ENCODE data around the gene MYO5B.

Gene MYO5B

GRCh38 chr18:50207722-50208121 is 12.8 kb upstream of the MYO5B start:
- Histone ChIP-seq H3K4me1 (ENCODE audit: control insufficient read depth, low read length) (0 out of 2 replicates have a peak, but pooled peaks cover 3% of the 10 kb centered on the region), H4K20me1 (ENCODE audit: control insufficient read depth, insufficient read depth, low read depth, low read length) (no peaks in the 10 kb centered on the region), H3K9me3 (ENCODE audit: control insufficient read depth, insufficient read depth, low read length) (no peaks in the 10 kb centered on the region), H3K27me3 (ENCODE audit: control insufficient read depth, low read length) (peaks cover 17% of the 10 kb centered on the region), H3K79me2 (ENCODE audit: control insufficient read depth, low read length) (no peaks in the 10 kb centered on the region), H3K4me3 (ENCODE audit: low read length) (no peak overlapping the region), H3K4me2 (ENCODE audit: low read length) (no peak overlapping the region), H3K9me2 (replicated peaks; ENCODE audit: control insufficient read depth, low read length) (no peaks in the 10 kb centered on the region), H3F3A (ENCODE audit: control insufficient read depth, insufficient read depth) (no peaks in the 10 kb centered on the region), H3K27ac (ENCODE audit: low read depth, low read length) (no peak overlapping the region), H3K36me3 (ENCODE audit: control insufficient read depth, low read length) (no peaks in the 10 kb centered on the region)
- TF ChIP-seq, protein P1, sequence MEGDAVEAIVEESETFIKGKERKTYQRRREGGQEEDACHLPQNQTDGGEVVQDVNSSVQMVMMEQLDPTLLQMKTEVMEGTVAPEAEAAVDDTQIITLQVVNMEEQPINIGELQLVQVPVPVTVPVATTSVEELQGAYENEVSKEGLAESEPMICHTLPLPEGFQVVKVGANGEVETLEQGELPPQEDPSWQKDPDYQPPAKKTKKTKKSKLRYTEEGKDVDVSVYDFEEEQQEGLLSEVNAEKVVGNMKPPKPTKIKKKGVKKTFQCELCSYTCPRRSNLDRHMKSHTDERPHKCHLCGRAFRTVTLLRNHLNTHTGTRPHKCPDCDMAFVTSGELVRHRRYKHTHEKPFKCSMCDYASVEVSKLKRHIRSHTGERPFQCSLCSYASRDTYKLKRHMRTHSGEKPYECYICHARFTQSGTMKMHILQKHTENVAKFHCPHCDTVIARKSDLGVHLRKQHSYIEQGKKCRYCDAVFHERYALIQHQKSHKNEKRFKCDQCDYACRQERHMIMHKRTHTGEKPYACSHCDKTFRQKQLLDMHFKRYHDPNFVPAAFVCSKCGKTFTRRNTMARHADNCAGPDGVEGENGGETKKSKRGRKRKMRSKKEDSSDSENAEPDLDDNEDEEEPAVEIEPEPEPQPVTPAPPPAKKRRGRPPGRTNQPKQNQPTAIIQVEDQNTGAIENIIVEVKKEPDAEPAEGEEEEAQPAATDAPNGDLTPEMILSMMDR (IDR thresholded peaks at IDR 0.05; ENCODE audit: low read depth, low read length, poor library complexity, severe bottlenecking): no peak
- TF ChIP-seq EZH2phosphoT487 (IDR thresholded peaks at IDR 0.05; ENCODE audit: borderline replicate concordance, low read length): no peak

DNA sequence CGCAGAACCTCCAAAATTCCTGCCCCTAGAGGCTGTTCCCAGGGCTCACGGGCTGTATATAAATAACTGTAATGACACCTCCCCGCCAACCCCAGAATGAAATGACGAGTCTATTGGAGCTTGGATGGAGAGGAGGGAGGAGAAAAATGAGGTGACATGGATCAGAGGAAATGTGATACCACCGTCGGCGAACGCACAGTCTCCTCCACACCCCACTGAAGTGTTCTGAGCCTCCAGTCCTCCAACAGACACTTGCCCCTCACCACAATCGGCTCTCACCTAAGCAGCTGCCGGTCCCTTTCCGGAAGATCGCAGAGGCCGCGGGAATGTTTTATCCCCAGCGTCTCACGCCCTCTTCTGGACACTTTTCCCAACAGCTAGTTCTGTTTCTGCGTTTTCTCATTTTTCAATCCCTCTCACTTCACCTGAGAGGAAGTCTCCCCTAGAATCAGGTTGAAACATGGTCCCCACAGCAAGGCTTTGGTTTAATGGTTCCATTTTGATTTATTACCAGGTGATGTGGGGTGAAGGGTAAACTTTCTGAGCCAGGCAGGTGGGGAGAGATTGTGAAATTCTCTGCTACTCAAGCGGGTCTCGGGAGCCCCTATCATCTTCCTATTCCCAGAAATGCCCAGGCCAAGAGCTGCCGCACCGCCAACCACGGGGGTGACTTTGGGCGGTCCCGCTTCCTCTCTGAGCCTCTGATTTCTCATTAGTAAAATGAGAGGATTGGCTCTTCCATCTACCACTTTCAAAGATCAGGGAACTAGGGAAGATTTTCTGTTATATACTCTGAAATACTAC is 9.1 kb upstream of the MYO5B start:
- Histone ChIP-seq H3K36me3 (ENCODE audit: control insufficient read depth, low read length) (no peaks in the 10 kb centered on the region), H3K4me3 (ENCODE audit: low read length) (no peak overlapping the region), H4K20me1 (ENCODE audit: control insufficient read depth, insufficient read depth, low read depth, low read length) (no peaks in the 10 kb centered on the region), H3K27me3 (ENCODE audit: control insufficient read depth, low read length) (peaks cover 21% of the 10 kb centered on the region), H3K27ac (ENCODE audit: low read depth, low read length) (no peak overlapping the region), H3F3A (ENCODE audit: control insufficient read depth, insufficient read depth) (no peaks in the 10 kb centered on the region), H3K9me2 (replicated peaks; ENCODE audit: control insufficient read depth, low read length) (no peaks in the 10 kb centered on the region), H3K4me2 (ENCODE audit: low read length) (peak overlapping the region; percentile 26; the same call in 1 of the 2 replicates), H3K9me3 (ENCODE audit: control insufficient read depth, insufficient read depth, low read length) (no peaks in the 10 kb centered on the region), H3K4me1 (ENCODE audit: control insufficient read depth, low read length) (0 out of 2 replicates have a peak, but pooled peaks cover 3% of the 10 kb centered on the region), H3K79me2 (ENCODE audit: control insufficient read depth, low read length) (no peaks in the 10 kb centered on the region)
- TF ChIP-seq EZH2phosphoT487 (IDR thresholded peaks at IDR 0.05; ENCODE audit: borderline replicate concordance, low read length): no peak
- TF ChIP-seq, protein P1 (IDR thresholded peaks at IDR 0.05; ENCODE audit: low read depth, low read length, poor library complexity, severe bottlenecking): peak; percentile 55

- Histone ChIP-seq H3K27me3 (ENCODE audit: control insufficient read depth, low read length) (peaks cover 27% of the 10 kb centered on the region), H3K9me3 (ENCODE audit: control insufficient read depth, insufficient read depth, low read length) (no peaks in the 10 kb centered on the region)
- no peak for TF ChIP-seq EZH2phosphoT487 (IDR thresholded peaks at IDR 0.05; ENCODE audit: borderline replicate concordance, low read length)
- TF ChIP-seq, protein P1 (IDR thresholded peaks at IDR 0.05; ENCODE audit: low read depth, low read length, poor library complexity, severe bottlenecking): no peak
Observed at GRCh38 chr18:50201476-50202018, 6.6 kb upstream of the MYO5B start.

More at GRCh38 chr18:50201476-50202018, 6.6 kb upstream of the MYO5B start:
- Histone ChIP-seq H3F3A (ENCODE audit: control insufficient read depth, insufficient read depth) (no peaks in the 10 kb centered on the region), H3K4me1 (ENCODE audit: control insufficient read depth, low read length) (0 out of 2 replicates have a peak, but pooled peaks cover 3% of the 10 kb centered on the region), H3K4me3 (ENCODE audit: low read length) (no peak overlapping the region), H3K4me2 (ENCODE audit: low read length) (no peak overlapping the region), H3K27ac (ENCODE audit: low read depth, low read length) (no peak overlapping the region), H3K9me2 (replicated peaks; ENCODE audit: control insufficient read depth, low read length) (no peaks in the 10 kb centered on the region), H4K20me1 (ENCODE audit: control insufficient read depth, insufficient read depth, low read depth, low read length) (no peaks in the 10 kb centered on the region), H3K36me3 (ENCODE audit: control insufficient read depth, low read length) (no peaks in the 10 kb centered on the region), H3K79me2 (ENCODE audit: control insufficient read depth, low read length) (no peaks in the 10 kb centered on the region)

All from DOHH2 (cell line).